H4 (cell line): Measurements from ENCODE around the gene MYDGF. TPM values are rescaled to one million over a fixed set of nuclear protein-coding genes. Genes with fewer than 3 reads are reported as not detected.

Source experiments
- total RNA-seq: library from RNA; depleted of rRNA; stranded (reverse); fragments of >200 nt; shearing (Covaris generic); gene quantifications from 2 replicates; pipeline ENCODE4 v1.2.3, GENCODE V29; 2014; rRNA removed

MYDGF gene
- total RNA-seq, 1 experiment from 2014 or later, result 165 TPM

Other genes starting within 250 kb of the MYDGF start
- gene UBXN6, start 212.5 kb downstream of the MYDGF start, total RNA-seq, result 90.1 and 114 TPM in 2 replicates
- 22.0 and 34.2 TPM in 2 replicates for gene HDGFL2, start 198.0 kb downstream of the MYDGF start, total RNA-seq
- 0.75 and 1.4 TPM in 2 replicates for gene PLIN4, start 151.9 kb downstream of the MYDGF start, total RNA-seq
- 0.25 TPM in 1 of 2 replicates, not detected in the other for gene PLIN5, start 135.1 kb downstream of the MYDGF start, total RNA-seq
- 0.29 and 0.43 TPM in 2 replicates for gene LRG1, start 130.3 kb downstream of the MYDGF start, total RNA-seq
- gene SEMA6B, start 110.7 kb downstream of the MYDGF start, total RNA-seq, result 7.5 and 8.4 TPM in 2 replicates
- gene TNFAIP8L1, start 30.8 kb downstream of the MYDGF start, total RNA-seq, result 2.7 and 2.8 TPM in 2 replicates
- 27.7 and 47.5 TPM in 2 replicates for gene DPP9, start 53.5 kb upstream of the MYDGF start, total RNA-seq
- 6.0 and 6.1 TPM in 2 replicates for gene FEM1A, start 121.4 kb upstream of the MYDGF start, total RNA-seq
- gene TICAM1, start 161.4 kb upstream of the MYDGF start, total RNA-seq, result 0.49 and 0.64 TPM in 2 replicates
- gene PLIN3, start 197.3 kb upstream of the MYDGF start, total RNA-seq, result 86.6 and 92.1 TPM in 2 replicates
- not detected in 2 replicates for gene ARRDC5, start 232.6 kb upstream of the MYDGF start, total RNA-seq
- gene UHRF1, start 239.2 kb upstream of the MYDGF start, total RNA-seq, result 26.9 and 35.8 TPM in 2 replicates